K562 (cell line): Measurements from ENCODE around the gene IRS1.

Source experiments
- SMAD3 ChIP-seq: fragments of 450-650 bp; formaldehyde crosslinking; conservative IDR thresholded peaks from 2 replicates; pipeline ENCODE4 v1.4.0; 2020; ENCODE audit warnings: mild to moderate bottlenecking
- SP1 ChIP-seq: sonication (generic); formaldehyde crosslinking; IDR thresholded peaks from 2 replicates; pipeline ENCODE4 v1.8.1; 2022; ENCODE audit warnings: mild to moderate bottlenecking, missing genetic modification reagents
- ZC3H4 ChIP-seq: sonication (generic); formaldehyde crosslinking; IDR thresholded peaks from 2 replicates; pipeline ENCODE4 v1.9.0; 2021; ENCODE audit warnings: missing genetic modification reagents, borderline replicate concordance

DNA sequence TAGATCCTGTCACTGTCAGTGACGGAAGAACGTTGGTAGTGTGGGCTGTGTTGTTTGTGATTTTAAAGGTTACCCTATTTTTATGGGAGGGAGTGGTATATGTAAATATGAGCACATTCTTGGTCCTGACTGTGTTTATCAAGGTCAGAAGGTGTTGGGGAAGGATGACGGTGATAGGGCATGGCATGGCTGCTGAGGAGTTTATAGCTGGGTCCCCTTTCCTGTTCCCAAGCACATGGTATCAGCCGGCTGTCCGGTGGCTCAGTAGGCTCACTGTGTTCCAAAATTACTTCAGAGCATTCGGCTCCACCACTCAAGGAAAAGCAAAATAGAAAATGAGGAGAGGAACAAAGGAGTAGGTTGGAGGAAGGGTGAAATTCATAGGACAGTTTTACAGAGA, 28.6 kb downstream of the IRS1 start:
- TF ChIP-seq ZC3H4 (CRISPR knock-in tag) (no peak), SMAD3 (CRISPR knock-in tag) (no peak), SP1 (CRISPR knock-in tag) (no peak)
